SK-N-SH treated with all-trans-retinoic acid at 6 μM for 48 hours (cell line): Measurements from ENCODE around the gene KLHL29.

Experiments
- ESRRG ChIP-seq: fragments of 250-450 bp; sonication (Bioruptor Pico); IDR thresholded peaks from 2 replicates; pipeline ENCODE4 v1.6.1; 2021; ENCODE audit warnings: mild to moderate bottlenecking
- PPARA ChIP-seq: fragments of 250-450 bp; sonication (Bioruptor Pico); IDR thresholded peaks from 2 replicates; pipeline ENCODE4 v1.5.0; 2020; ENCODE audit warnings: mild to moderate bottlenecking, borderline replicate concordance

- no peak for TF ChIP-seq PPARA (CRISPR knock-in tag)
- TF ChIP-seq ESRRG (CRISPR knock-in tag): no peak
These were observed 90.1 kb downstream of the KLHL29 start for GRCh38 chr2:23475036-23475435.
